HEK293 (cell line): ENCODE results near the gene MYO1D.
A peak's percentile ranks its signal among the peaks of the same experiment; 100 is the strongest.

Source experiments
- CTCF ChIA-PET: fragments of 350-600 bp; formaldehyde crosslinking; extraction: SDS; loops from one replicate; lab custom pipeline; 2021; ENCODE audit warnings: antibody characterized with exemption; lab: Yijun Ruan, JAX
- POLR2A ChIA-PET: fragments of 300-600 bp; formaldehyde crosslinking; extraction: SDS; loops from one replicate; lab custom pipeline; 2020; ENCODE audit warnings: antibody characterized with exemption, inconsistent platforms; lab: Yijun Ruan, JAX
- H3K27ac ChIP-seq: fragments of 200-500 bp; sonication (Bioruptor generic); 2 replicates; pipeline ENCODE4 v1.5.1; 2014; ENCODE audit warnings: low read depth, low read length, control low read depth, inconsistent platforms; ENCODE audit errors: extremely low read depth
- H3K36me3 ChIP-seq, 2 experiments: fragments of 200-500 bp in 1 of 2; sonication (Bioruptor generic) in 1 of 2; 1 replicate in 1 of 2; 2 replicates in 1 of 2; pipeline ENCODE4 v1.5.1; 2014 to 2017; ENCODE audit warnings: inconsistent platforms in 2 of 2, low read length in 2 of 2; ENCODE audit not compliant: control insufficient read depth in 2 of 2, insufficient read depth in 1 of 2
- H3K4me1 ChIP-seq: fragments of 200-500 bp; sonication (Bioruptor generic); 2 replicates; pipeline ENCODE4 v1.5.1; 2014; ENCODE audit warnings: mild to moderate bottlenecking, low read length, inconsistent platforms; ENCODE audit not compliant: control insufficient read depth, insufficient read depth
- H3K4me3 ChIP-seq: 2 replicates; pipeline ENCODE4 v1.5.1; 2011; ENCODE audit warnings: low read depth, mild to moderate bottlenecking, control low read depth, low read length, moderate library complexity
- H3K9me3 ChIP-seq: fragments of 200-500 bp; sonication (Bioruptor generic); 2 replicates; pipeline ENCODE4 v1.5.1; 2014; ENCODE audit warnings: low read depth, low read length, inconsistent platforms; ENCODE audit not compliant: control insufficient read depth, insufficient read depth
- HOXA7 ChIP-seq: sonication (generic); formaldehyde crosslinking; IDR thresholded peaks from 2 replicates; pipeline ENCODE4 v1.8.1; 2022; ENCODE audit warnings: missing genetic modification reagents, borderline replicate concordance
- KLF1 ChIP-seq: fragments of 450-650 bp; formaldehyde crosslinking; IDR thresholded peaks from 2 replicates; pipeline ENCODE4 v1.5.1; 2016; ENCODE audit warnings: missing biosample characterization, missing genetic modification characterization
- RBAK ChIP-seq: fragments of 450-650 bp; formaldehyde crosslinking; IDR thresholded peaks from 2 replicates; pipeline ENCODE4 v1.5.1; 2016; ENCODE audit warnings: missing biosample characterization, missing genetic modification characterization
- SP3 ChIP-seq: fragments of 450-650 bp; formaldehyde crosslinking; IDR thresholded peaks from 2 replicates; pipeline ENCODE4 v1.5.1; 2016; ENCODE audit warnings: missing biosample characterization, missing genetic modification characterization
- SP7 ChIP-seq: fragments of 450-650 bp; formaldehyde crosslinking; IDR thresholded peaks from 2 replicates; pipeline ENCODE4 v1.5.1; 2016; ENCODE audit warnings: missing biosample characterization, missing genetic modification characterization
- TRIM28 ChIP-seq: IDR thresholded peaks from 2 replicates; pipeline ENCODE4 v1.6.1; 2011; ENCODE audit warnings: low read length, control low read depth, borderline replicate concordance
- ZBTB20 ChIP-seq: fragments of 450-650 bp; formaldehyde crosslinking; IDR thresholded peaks from 2 replicates; pipeline ENCODE4 v1.5.1; 2016; ENCODE audit warnings: missing biosample characterization, missing genetic modification characterization
- ZBTB8A ChIP-seq: fragments of 450-650 bp; formaldehyde crosslinking; IDR thresholded peaks from 2 replicates; pipeline ENCODE4 v1.5.1; 2016; ENCODE audit warnings: missing biosample characterization, missing genetic modification characterization
- ZNF133 ChIP-seq: fragments of 450-650 bp; formaldehyde crosslinking; IDR thresholded peaks from 2 replicates; pipeline ENCODE4 v1.5.1; 2016; ENCODE audit warnings: missing biosample characterization, missing genetic modification characterization
- ZNF174 ChIP-seq: fragments of 450-650 bp; formaldehyde crosslinking; IDR thresholded peaks from 2 replicates; pipeline ENCODE4 v1.5.0; 2017; ENCODE audit warnings: missing biosample characterization, mild to moderate bottlenecking, missing genetic modification characterization
- ZNF175 ChIP-seq: fragments of 450-650 bp; formaldehyde crosslinking; IDR thresholded peaks from 2 replicates; pipeline ENCODE4 v1.5.1; 2016; ENCODE audit warnings: missing biosample characterization, missing genetic modification characterization
- ZNF18 ChIP-seq: fragments of 450-650 bp; formaldehyde crosslinking; IDR thresholded peaks from 2 replicates; pipeline ENCODE4 v1.5.1; 2016; ENCODE audit warnings: missing biosample characterization, missing genetic modification characterization
- ZNF19 ChIP-seq: fragments of 450-650 bp; formaldehyde crosslinking; IDR thresholded peaks from 2 replicates; pipeline ENCODE4; 2016; ENCODE audit warnings: missing biosample characterization, missing genetic modification characterization, low read depth
- ZNF280D ChIP-seq: fragments of 450-650 bp; formaldehyde crosslinking; IDR thresholded peaks from 2 replicates; pipeline ENCODE4 v1.5.1; 2016; ENCODE audit warnings: missing biosample characterization, missing genetic modification characterization
- ZNF341 ChIP-seq: fragments of 450-650 bp; formaldehyde crosslinking; IDR thresholded peaks from 2 replicates; pipeline ENCODE4; 2016; ENCODE audit warnings: low read depth, missing biosample characterization, missing genetic modification characterization
- ZNF48 ChIP-seq: fragments of 450-650 bp; formaldehyde crosslinking; IDR thresholded peaks from 2 replicates; pipeline ENCODE4 v1.5.1; 2016; ENCODE audit warnings: missing biosample characterization, missing genetic modification characterization
- ZNF549 ChIP-seq: fragments of 450-650 bp; IDR thresholded peaks from 2 replicates; pipeline ENCODE4 v1.5.1; 2018; ENCODE audit warnings: missing biosample characterization, missing genetic modification characterization, mild to moderate bottlenecking, inconsistent platforms, moderate library complexity
- ZNF571 ChIP-seq: fragments of 450-650 bp; formaldehyde crosslinking; IDR thresholded peaks from 2 replicates; pipeline ENCODE4 v1.5.0; 2017; ENCODE audit warnings: missing biosample characterization, missing genetic modification characterization
- ZNF701 ChIP-seq: fragments of 450-650 bp; formaldehyde crosslinking; IDR thresholded peaks from 2 replicates; pipeline ENCODE4 v1.5.1; 2016; ENCODE audit warnings: missing biosample characterization, missing genetic modification characterization
- ZNF791 ChIP-seq: fragments of 450-650 bp; formaldehyde crosslinking; IDR thresholded peaks from 2 replicates; pipeline ENCODE4 v1.5.1; 2016; ENCODE audit warnings: missing biosample characterization, missing genetic modification characterization
- TF ChIP-seq, protein P1 (sequence below): fragments of 450-650 bp; formaldehyde crosslinking; IDR thresholded peaks from 2 replicates; pipeline ENCODE4; 2016; ENCODE audit warnings: missing biosample characterization, missing genetic modification characterization
- TF ChIP-seq, protein P2 (sequence below): fragments of 450-650 bp; formaldehyde crosslinking; IDR thresholded peaks from 2 replicates; pipeline ENCODE4 v1.5.1; 2016; ENCODE audit warnings: missing biosample characterization, missing genetic modification characterization

Gene MYO1D

GRCh38 chr17:32880671-32881453 is 3.9 kb upstream of the MYO1D start (continued):
- TF ChIP-seq ZNF18 (tag by site-specific recombination) (peak; percentile 60), ZNF133 (no peak), ZNF549 (tag by site-specific recombination) (no peak), ZNF341 (tag by site-specific recombination) (peak; percentile 10; the same call in 1 of the 2 replicates), ZNF280D (tag by site-specific recombination) (no peak), KLF1 (tag by site-specific recombination) (no peak)
- TF ChIP-seq, protein P1, sequence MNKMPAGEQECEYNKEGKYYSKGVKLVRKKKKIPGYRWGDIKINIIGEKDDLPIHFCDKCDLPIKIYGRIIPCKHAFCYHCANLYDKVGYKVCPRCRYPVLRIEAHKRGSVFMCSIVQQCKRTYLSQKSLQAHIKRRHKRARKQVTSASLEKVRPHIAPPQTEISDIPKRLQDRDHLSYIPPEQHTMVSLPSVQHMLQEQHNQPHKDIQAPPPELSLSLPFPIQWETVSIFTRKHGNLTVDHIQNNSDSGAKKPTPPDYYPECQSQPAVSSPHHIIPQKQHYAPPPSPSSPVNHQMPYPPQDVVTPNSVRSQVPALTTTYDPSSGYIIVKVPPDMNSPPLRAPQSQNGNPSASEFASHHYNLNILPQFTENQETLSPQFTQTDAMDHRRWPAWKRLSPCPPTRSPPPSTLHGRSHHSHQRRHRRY (tag by site-specific recombination) = no peak

- Histone ChIP-seq H3K27ac (no peak overlapping the region), H3K4me3 (no peak overlapping the region), H3K36me3 (peaks cover 0 to 3% of the 10 kb centered on the region in 2 experiments; a peak in 1 of 3 replicates), H3K4me1 (peaks cover 9% of the 10 kb centered on the region), H3K9me3 (no peaks in the 10 kb centered on the region)
- ChIA-PET POLR2A (no interaction called here), CTCF (interaction anchor here (0.6 to 6.8 kb wide), 6 partner anchors 16 to 129 kb away, joined by 3 to 211 read pairs (median 7); a partner anchor contains a TSS)
- TF ChIP-seq ZNF791 (no peak), ZBTB8A (tag by site-specific recombination) (no peak), ZNF175 (tag by site-specific recombination) (no peak), ZNF701 (no peak), ZBTB20 (tag by site-specific recombination) (no peak), ZNF48 (tag by site-specific recombination) (no peak), ZNF571 (tag by site-specific recombination) (no peak), ZNF174 (tag by site-specific recombination) (no peak), ZNF19 (tag by site-specific recombination) (no peak), SP7 (tag by site-specific recombination) (no peak), HOXA7 (CRISPR knock-in tag) (no peak), TRIM28 (no peak), SP3 (tag by site-specific recombination) (no peak), RBAK (tag by site-specific recombination) (no peak)
- TF ChIP-seq, protein P2, sequence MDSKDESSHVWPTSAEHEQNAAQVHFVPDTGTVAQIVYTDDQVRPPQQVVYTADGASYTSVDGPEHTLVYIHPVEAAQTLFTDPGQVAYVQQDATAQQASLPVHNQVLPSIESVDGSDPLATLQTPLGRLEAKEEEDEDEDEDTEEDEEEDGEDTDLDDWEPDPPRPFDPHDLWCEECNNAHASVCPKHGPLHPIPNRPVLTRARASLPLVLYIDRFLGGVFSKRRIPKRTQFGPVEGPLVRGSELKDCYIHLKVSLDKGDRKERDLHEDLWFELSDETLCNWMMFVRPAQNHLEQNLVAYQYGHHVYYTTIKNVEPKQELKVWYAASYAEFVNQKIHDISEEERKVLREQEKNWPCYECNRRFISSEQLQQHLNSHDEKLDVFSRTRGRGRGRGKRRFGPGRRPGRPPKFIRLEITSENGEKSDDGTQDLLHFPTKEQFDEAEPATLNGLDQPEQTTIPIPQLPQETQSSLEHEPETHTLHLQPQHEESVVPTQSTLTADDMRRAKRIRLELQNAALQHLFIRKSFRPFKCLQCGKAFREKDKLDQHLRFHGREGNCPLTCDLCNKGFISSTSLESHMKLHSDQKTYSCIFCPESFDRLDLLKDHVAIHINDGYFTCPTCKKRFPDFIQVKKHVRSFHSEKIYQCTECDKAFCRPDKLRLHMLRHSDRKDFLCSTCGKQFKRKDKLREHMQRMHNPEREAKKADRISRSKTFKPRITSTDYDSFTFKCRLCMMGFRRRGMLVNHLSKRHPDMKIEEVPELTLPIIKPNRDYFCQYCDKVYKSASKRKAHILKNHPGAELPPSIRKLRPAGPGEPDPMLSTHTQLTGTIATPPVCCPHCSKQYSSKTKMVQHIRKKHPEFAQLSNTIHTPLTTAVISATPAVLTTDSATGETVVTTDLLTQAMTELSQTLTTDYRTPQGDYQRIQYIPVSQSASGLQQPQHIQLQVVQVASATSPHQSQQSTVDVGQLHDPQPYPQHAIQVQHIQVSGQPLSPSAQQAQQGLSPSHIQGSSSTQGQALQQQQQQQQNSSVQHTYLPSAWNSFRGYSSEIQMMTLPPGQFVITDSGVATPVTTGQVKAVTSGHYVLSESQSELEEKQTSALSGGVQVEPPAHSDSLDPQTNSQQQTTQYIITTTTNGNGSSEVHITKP (tag by site-specific recombination) = no peak
Observed at GRCh38 chr17:32879134-32879533, 2.2 kb upstream of the MYO1D start.
